Endothelial cell of umbilical vein (primary cell): ENCODE results near the gene OPCML. TPM values are rescaled to one million over a fixed set of nuclear protein-coding genes. Genes with fewer than 3 reads are reported as not detected.

Experiments used
- BruUV-seq: library from RNA; stranded (reverse); fragments of 400-500 nt; replicated peaks from 2 replicates; lab custom pipeline; 2021; lab: Mats Ljungman, UMichigan
- CTCF ChIA-PET: fragments of 300-600, 350-600 bp; sonication (Branson Sonifier 250); formaldehyde crosslinking; loops from one replicate; lab custom pipeline; 2021; ENCODE audit warnings: antibody characterized with exemption, inconsistent platforms; lab: Charles Lee
- POLR2A ChIA-PET: fragments of 300-600, 350-600 bp; sonication (Branson Sonifier 250); formaldehyde crosslinking; loops from one replicate; lab custom pipeline; 2021; ENCODE audit warnings: antibody characterized with exemption, inconsistent platforms; lab: Charles Lee
- DNase-seq: peaks from one replicate; pipeline ENCODE4 v3.0.0-alpha.2; 2011; ENCODE audit warnings: low read depth, low spot score
- FAIRE-seq: peaks from 2 replicates; lab custom pipeline; 2011; peaks lifted over from hg19 to GRCh38; lab: Jason Lieb, UNC
- H2AFZ ChIP-seq: 2 replicates; pipeline ENCODE4 v1.6.0; 2012; ENCODE audit warnings: low read depth, low read length, control low read depth, inconsistent platforms
- H3K27ac ChIP-seq: 2 replicates; pipeline ENCODE4 v1.5.1; 2011; ENCODE audit warnings: low read depth, mild to moderate bottlenecking, control low read depth, low read length, moderate library complexity; ENCODE audit not compliant: insufficient read depth
- H3K27me3 ChIP-seq, 2 experiments: 2 replicates each; pipeline versions ENCODE4 v1.6.0 to v1.6.1; 2011; ENCODE audit warnings: low read length in 2 of 2, mixed read lengths in 1 of 2; ENCODE audit not compliant: control insufficient read depth in 2 of 2, insufficient read depth in 2 of 2
- H3K36me3 ChIP-seq, 2 experiments: 2 replicates in 1 of 2; 3 replicates in 1 of 2; pipeline ENCODE4 v1.5.1; 2011; ENCODE audit warnings: low read length in 2 of 2, mild to moderate bottlenecking in 1 of 2, moderate library complexity in 1 of 2; ENCODE audit not compliant: control insufficient read depth in 2 of 2, insufficient read depth in 2 of 2; ENCODE audit errors: extremely low read depth in 1 of 2
- H3K4me1 ChIP-seq: 3 replicates; pipeline ENCODE4 v1.5.1; 2011; ENCODE audit warnings: mild to moderate bottlenecking, low read length; ENCODE audit not compliant: control insufficient read depth, insufficient read depth; ENCODE audit errors: extremely low read depth
- H3K4me2 ChIP-seq: 2 replicates; pipeline ENCODE4 v1.6.1; 2011; ENCODE audit warnings: low read length, control low read depth, mixed read lengths; ENCODE audit not compliant: insufficient read depth
- H3K4me3 ChIP-seq, 3 experiments: fragments of 200-600 bp in 1 of 3; sonication (generic), shearing (Covaris generic) in 1 of 3; replicated peaks in 1 of 3; 2 replicates each; pipeline ENCODE4 v1.5.1; 2011 to 2016; ENCODE audit warnings: control low read depth in 3 of 3, low read length in 3 of 3, mild to moderate bottlenecking in 2 of 3, inconsistent platforms in 1 of 3, low read depth in 1 of 3, moderate library complexity in 1 of 3; ENCODE audit not compliant: insufficient read depth in 1 of 3
- H3K79me2 ChIP-seq: 2 replicates; pipeline ENCODE4 v1.6.0; 2012; ENCODE audit warnings: low read length, inconsistent platforms; ENCODE audit not compliant: control insufficient read depth, insufficient read depth
- H3K9ac ChIP-seq: replicated peaks from 2 replicates; pipeline ENCODE3; 2011; ENCODE audit warnings: low read length, control low read depth; ENCODE audit not compliant: insufficient read depth; ENCODE audit errors: extremely low read depth
- H3K9me1 ChIP-seq: replicated peaks from 3 replicates; pipeline ENCODE4 v1.6.0; 2011; ENCODE audit warnings: mild to moderate bottlenecking, low read length; ENCODE audit not compliant: control insufficient read depth, insufficient read depth; ENCODE audit errors: extremely low read depth
- H3K9me3 ChIP-seq: replicated peaks from 2 replicates; pipeline ENCODE4 v1.5.1; 2012; ENCODE audit warnings: low read length, inconsistent platforms; ENCODE audit not compliant: control insufficient read depth, insufficient read depth
- H4K20me1 ChIP-seq: replicated peaks from 2 replicates; pipeline ENCODE3; 2011; ENCODE audit warnings: mild to moderate bottlenecking, low read length; ENCODE audit not compliant: control insufficient read depth, insufficient read depth; ENCODE audit errors: extremely low read depth
- CTCF ChIP-seq, 2 donors: IDR thresholded peaks; 1 replicate in 1 of 2; 2 replicates in 1 of 2; pipeline ENCODE4 v1.5.1; 2011; ENCODE audit warnings: low read length in 2 of 2, mild to moderate bottlenecking in 2 of 2, moderate library complexity in 2 of 2, control low read depth in 1 of 2, inconsistent platforms in 1 of 2, low read depth in 1 of 2; ENCODE audit not compliant: insufficient read depth in 1 of 2; ENCODE audit errors: extremely low read depth in 1 of 2
- EZH2 ChIP-seq: IDR thresholded peaks from 2 replicates; pipeline ENCODE4 v1.6.1; 2012; ENCODE audit warnings: borderline replicate concordance, low read depth, mild to moderate bottlenecking, moderate library complexity, low read length, inconsistent platforms; ENCODE audit not compliant: severe bottlenecking
- FOS ChIP-seq: IDR thresholded peaks from 2 replicates; pipeline ENCODE4 v1.6.1; 2011; ENCODE audit warnings: mild to moderate bottlenecking, low read length, moderate library complexity, borderline replicate concordance; ENCODE audit not compliant: insufficient read depth
- GATA2 ChIP-seq: IDR thresholded peaks from 2 replicates; pipeline ENCODE4 v1.7.0; 2011; ENCODE audit warnings: low read depth, mild to moderate bottlenecking, moderate library complexity, mixed read lengths, low read length; ENCODE audit not compliant: insufficient read length, insufficient read depth
- JUN ChIP-seq: IDR thresholded peaks from 2 replicates; pipeline ENCODE4 v1.6.1; 2011; ENCODE audit warnings: borderline replicate concordance, low read depth; ENCODE audit not compliant: insufficient read length, insufficient read depth
- MAX ChIP-seq: IDR thresholded peaks from 2 replicates; pipeline ENCODE4 v1.6.1; 2011; ENCODE audit not compliant: insufficient read depth, insufficient read length
- MYC ChIP-seq: IDR thresholded peaks from one replicate; pipeline ENCODE4 v1.6.1; 2011; ENCODE audit warnings: mild to moderate bottlenecking, low read depth, low read length
- POLR2A ChIP-seq: IDR thresholded peaks from 2 replicates; pipeline ENCODE4 v1.6.1; 2012; ENCODE audit warnings: low read depth, mild to moderate bottlenecking, control low read depth, low read length
- POLR2AphosphoS5 ChIP-seq: IDR thresholded peaks from 2 replicates; pipeline ENCODE4 v1.6.1; 2012; ENCODE audit warnings: low read depth, mild to moderate bottlenecking, control low read depth, low read length, moderate library complexity; ENCODE audit not compliant: insufficient read depth
- dilution Hi-C: fragments of 300-500 bp; cut with MboI; formaldehyde crosslinking; loops from one replicate; pipeline ENCODE4 v1.15.0; 2019; ENCODE audit warnings: low sequenced_read_pairs; ENCODE audit not compliant: extremely low pct_ligation_motif_present
- intact Hi-C: fragments of 100-400 bp; cut with micrococcal nuclease; formaldehyde crosslinking; loops from one replicate; pipeline ENCODE4 v1.10.0; 2022
- polyA plus RNA-seq, 4 experiments: library from polyadenylated mRNA; depleted of rRNA in 3 of 4; stranded (reverse) in 3 of 4; unstranded in 1 of 4; fragments of >200 nt; gene quantifications; 2 replicates each; pipeline versions ENCODE4 v1.2.1 to v1.2.3, GENCODE V29; 2011 to 2012; ENCODE audit warnings: missing spikeins in 1 of 4
- total RNA-seq: library from RNA; stranded (reverse); gene quantifications from 2 replicates; pipeline ENCODE4 v1.2.3, GENCODE V29; 2021

The OPCML gene
- total and polyA plus RNA-seq, 2 donors (not counting 3 experiments of a cell fraction or from before 2014, with no cell fraction given) = not detected

GRCh38 chr11:133519560-133519959 lies 12.7 kb downstream of the OPCML start:
- dilution Hi-C loops = no loop called here
- DNase-seq (no peak), FAIRE-seq (no peak)
- H3K4me3 ChIP-seq = no peak overlapping the region
- no peak overlapping the region for H3K9ac ChIP-seq
- POLR2A ChIA-PET = no interaction called here
- no peak overlapping the region for H3K27ac ChIP-seq
- intact Hi-C loops = no loop called here
- no peaks in the 10 kb centered on the region for H4K20me1 ChIP-seq
- H3K4me2 ChIP-seq = no peak overlapping the region
- no peaks in the 10 kb centered on the region for H3K27me3 ChIP-seq
- no peaks in the 10 kb centered on the region for H3K9me1 ChIP-seq
- BruUV-seq = no TSS peak
- no peak overlapping the region for H2AFZ ChIP-seq
- no peaks in the 10 kb centered on the region for H3K36me3 ChIP-seq
- no peaks in the 10 kb centered on the region for H3K4me1 ChIP-seq
- H3K79me2 ChIP-seq = no peaks in the 10 kb centered on the region
- peaks cover 1% of the 10 kb centered on the region for H3K9me3 ChIP-seq
- CTCF ChIA-PET = no interaction called here
- TF ChIP-seq POLR2AphosphoS5 = no peak
- TF ChIP-seq EZH2 = no peak
- TF ChIP-seq CTCF (IDR thresholded peaks at IDR 0.05; ENCODE audit: extremely low read depth in 1 of 2, insufficient read depth in 1 of 2, low read depth in 1 of 2, low read length in 2 of 2) = no peak
- TF ChIP-seq MAX = no peak
- no peak for TF ChIP-seq FOS
- TF ChIP-seq POLR2A = no peak
- no peak for TF ChIP-seq GATA2
- TF ChIP-seq JUN = no peak
- TF ChIP-seq MYC = no peak
